CD14-positive monocyte (primary cell): Measurements from ENCODE around the gene IQGAP2. TPM values are rescaled to one million over a fixed set of nuclear protein-coding genes. Genes with fewer than 3 reads are reported as not detected.

ENCODE experiments used
- DNase-seq, 3 donors: peaks; one replicate each; pipeline ENCODE4 v3.0.0-alpha.2; 2011 to 2022
- H2AFZ ChIP-seq: 2 replicates; pipeline ENCODE4 v1.6.0; 2012; ENCODE audit warnings: mild to moderate bottlenecking, low read depth, low read length, inconsistent platforms; ENCODE audit not compliant: insufficient read depth, poor library complexity, severe bottlenecking
- H3K27ac ChIP-seq, 2 donors: 1 replicate in 1 of 2; 2 replicates in 1 of 2; pipeline ENCODE4 v1.5.1; 2012 to 2013; ENCODE audit warnings: low read length in 2 of 2, control low read depth in 1 of 2, inconsistent platforms in 1 of 2, low read depth in 1 of 2, mild to moderate bottlenecking in 1 of 2
- H3K27me3 ChIP-seq, 2 donors: one replicate each; pipeline versions ENCODE4 v1.6.0 to v1.6.1; 2011 to 2013; ENCODE audit warnings: low read length in 2 of 2; ENCODE audit not compliant: control insufficient read depth in 2 of 2, insufficient read depth in 2 of 2
- H3K36me3 ChIP-seq, 2 donors: replicated peaks in 1 of 2; 1 replicate in 1 of 2; 2 replicates in 1 of 2; pipeline versions ENCODE4 v1.5.1 to v1.6.1; 2012 to 2013; ENCODE audit warnings: low read length in 2 of 2, control low read depth in 1 of 2, inconsistent platforms in 1 of 2, mild to moderate bottlenecking in 1 of 2; ENCODE audit not compliant: insufficient read depth in 2 of 2, control insufficient read depth in 1 of 2
- H3K4me1 ChIP-seq, 2 donors: 1 replicate in 1 of 2; 2 replicates in 1 of 2; pipeline versions ENCODE4 v1.5.1 to v1.6.1; 2012 to 2013; ENCODE audit warnings: low read length in 2 of 2, control low read depth in 1 of 2, inconsistent platforms in 1 of 2, mild to moderate bottlenecking in 1 of 2, moderate library complexity in 1 of 2; ENCODE audit not compliant: insufficient read depth in 2 of 2, control insufficient read depth in 1 of 2
- H3K4me2 ChIP-seq: replicated peaks from 2 replicates; pipeline ENCODE3; 2012; ENCODE audit warnings: low read length, moderate library complexity, mild to moderate bottlenecking; ENCODE audit not compliant: poor library complexity, severe bottlenecking; ENCODE audit errors: extremely low read depth
- H3K4me3 ChIP-seq, 3 experiments: fragments of 200-600 bp in 1 of 3; sonication (generic) in 1 of 3; replicated peaks in 1 of 3; 1 replicate in 2 of 3; 2 replicates in 1 of 3; pipeline ENCODE4 v1.5.1; 2011 to 2013; ENCODE audit warnings: low read length in 3 of 3, mild to moderate bottlenecking in 3 of 3, control low read depth in 2 of 3, low read depth in 2 of 3, inconsistent platforms in 1 of 3, moderate library complexity in 1 of 3
- H3K79me2 ChIP-seq: 2 replicates; pipeline ENCODE4 v1.6.0; 2012; ENCODE audit warnings: mild to moderate bottlenecking, control low read depth, inconsistent platforms, low read length, moderate library complexity; ENCODE audit not compliant: insufficient read depth
- H3K9ac ChIP-seq: 2 replicates; pipeline ENCODE4 v1.6.0; 2017; ENCODE audit warnings: low read length, mild to moderate bottlenecking; ENCODE audit not compliant: insufficient read depth, poor library complexity, severe bottlenecking
- H3K9me3 ChIP-seq, 2 donors: replicated peaks in 1 of 2; 1 replicate in 1 of 2; 2 replicates in 1 of 2; pipeline versions ENCODE4 v1.5.1 to v1.6.1; 2012 to 2013; ENCODE audit warnings: low read length in 2 of 2, control low read depth in 1 of 2; ENCODE audit not compliant: control insufficient read depth in 1 of 2, insufficient read depth in 1 of 2
- H4K20me1 ChIP-seq: 2 replicates; pipeline ENCODE4 v1.6.0; 2012; ENCODE audit warnings: mild to moderate bottlenecking, low read length, control low read depth, moderate library complexity; ENCODE audit not compliant: insufficient read depth
- H3K27ac Mint-ChIP-seq, 7 donors: one replicate each; pipeline ENCODE4 v1.8.0; 2020; ENCODE audit warnings: mild to moderate bottlenecking in 7 of 7, mixed read lengths in 7 of 7, moderate library complexity in 6 of 7, inconsistent platforms in 2 of 7
- H3K27me3 Mint-ChIP-seq, 3 donors: one replicate each; pipeline ENCODE4 v1.8.0; 2021 to 2022; ENCODE audit warnings: low read depth in 3 of 3, mild to moderate bottlenecking in 3 of 3, mixed read lengths in 3 of 3, moderate library complexity in 3 of 3, inconsistent platforms in 1 of 3
- H3K36me3 Mint-ChIP-seq, 2 donors: one replicate each; pipeline ENCODE4 v1.8.0; 2020; ENCODE audit warnings: mixed read lengths in 2 of 2, inconsistent platforms in 1 of 2, mild to moderate bottlenecking in 1 of 2
- H3K4me1 Mint-ChIP-seq: one replicate; pipeline ENCODE4 v1.8.0; 2020; ENCODE audit warnings: mild to moderate bottlenecking, mixed read lengths
- H3K4me3 Mint-ChIP-seq, 2 donors: one replicate each; pipeline ENCODE4 v1.8.0; 2020; ENCODE audit warnings: mild to moderate bottlenecking in 2 of 2, mixed read lengths in 2 of 2, moderate library complexity in 1 of 2
- H3K9me3 Mint-ChIP-seq, 7 donors: one replicate each; pipeline ENCODE4 v1.8.0; 2020 to 2022; ENCODE audit warnings: mixed read lengths in 7 of 7, mild to moderate bottlenecking in 6 of 7, moderate library complexity in 6 of 7, inconsistent platforms in 2 of 7
- WGBS: methylation state at CpG from one replicate; pipeline ENCODE4 v1.1.5; 2013; ENCODE audit warnings: missing lambda C conversion rate; ENCODE audit not compliant: insufficient coverage; 5-methylcytosine and 5-hydroxymethylcytosine counted together
- intact Hi-C, 2 donors: fragments of 100-400 bp; cut with micrococcal nuclease; formaldehyde crosslinking; loops; one replicate each; pipeline versions ENCODE4 v1.15.0 to v1.15.1; 2023
- polyA plus RNA-seq, 3 donors: library from polyadenylated mRNA; depleted of rRNA in 1 of 3; unstranded in 2 of 3; stranded (reverse) in 1 of 3; fragments of 300-500 nt in 2 of 3; fragments of >200 nt in 1 of 3; fragmentation: Illumina TruSeq in 2 of 3; gene quantifications; 1 replicate in 2 of 3; 2 replicates in 1 of 3; pipeline ENCODE4 v1.2.3, GENCODE V29; 2012 to 2021
- TF ChIP-seq, protein P1 (sequence below): fragments of 200-600 bp; IDR thresholded peaks from one replicate; pipeline ENCODE4 v1.8.0; 2022; ENCODE audit warnings: antibody characterized with exemption, mild to moderate bottlenecking

Gene IQGAP2
- polyA plus RNA-seq, 3 donors, result 21.4 to 50.9 (median 35.4) TPM

DNA sequence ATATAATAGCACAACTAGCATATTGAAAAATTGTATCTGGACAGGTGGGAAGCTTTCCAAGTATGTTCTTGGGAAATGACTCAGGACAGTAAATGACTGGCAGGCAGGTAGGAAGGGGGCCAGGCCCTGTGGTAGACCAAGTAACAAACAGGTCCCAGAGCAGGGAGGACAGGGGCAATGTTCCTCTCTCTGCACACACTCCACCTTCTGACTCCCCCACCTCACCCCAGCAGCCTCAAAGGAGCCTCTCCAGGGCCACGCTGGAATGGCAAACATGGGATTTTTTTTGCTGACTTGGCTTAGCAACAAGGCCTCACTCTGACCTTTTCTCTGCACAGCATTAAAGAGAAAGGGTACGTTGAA lies 31.1 kb upstream of the IQGAP2 start:
- peaks cover 7 to 16% of the 10 kb centered on the region in 2 donors for H3K4me1 ChIP-seq
- H2AFZ ChIP-seq, result no peak overlapping the region
- no peaks in the 10 kb centered on the region for H3K27me3 ChIP-seq
- H3K4me3 Mint-ChIP-seq, result no peak overlapping the region
- peaks cover 0 to 10% (median 9%) of the 10 kb centered on the region in 3 donors for H3K27me3 Mint-ChIP-seq
- H3K4me1 Mint-ChIP-seq, result peaks cover 24% of the 10 kb centered on the region
- DNase-seq, result no peak
- no peak overlapping the region for H3K27ac Mint-ChIP-seq
- H4K20me1 ChIP-seq, result no peaks in the 10 kb centered on the region
- intact Hi-C loops, result loop anchor here in 1 of 2 donors (10.0 kb wide), 1 partner anchor 67 kb away; no protein-coding TSS in a partner anchor
- H3K36me3 Mint-ChIP-seq, result peaks cover 0 to 1% of the 10 kb centered on the region in 2 donors
- no peak overlapping the region for H3K9ac ChIP-seq
- no peak overlapping the region for H3K4me2 ChIP-seq
- no peaks in the 10 kb centered on the region for H3K36me3 ChIP-seq
- no peaks in the 10 kb centered on the region for H3K9me3 ChIP-seq
- peaks cover 0 to 3% (median 0%) of the 10 kb centered on the region in 7 donors for H3K9me3 Mint-ChIP-seq
- WGBS, result no CpG with 5 or more reads among the region's 2 CpGs
- no peak overlapping the region for H3K4me3 ChIP-seq
- TF ChIP-seq, protein P1, sequence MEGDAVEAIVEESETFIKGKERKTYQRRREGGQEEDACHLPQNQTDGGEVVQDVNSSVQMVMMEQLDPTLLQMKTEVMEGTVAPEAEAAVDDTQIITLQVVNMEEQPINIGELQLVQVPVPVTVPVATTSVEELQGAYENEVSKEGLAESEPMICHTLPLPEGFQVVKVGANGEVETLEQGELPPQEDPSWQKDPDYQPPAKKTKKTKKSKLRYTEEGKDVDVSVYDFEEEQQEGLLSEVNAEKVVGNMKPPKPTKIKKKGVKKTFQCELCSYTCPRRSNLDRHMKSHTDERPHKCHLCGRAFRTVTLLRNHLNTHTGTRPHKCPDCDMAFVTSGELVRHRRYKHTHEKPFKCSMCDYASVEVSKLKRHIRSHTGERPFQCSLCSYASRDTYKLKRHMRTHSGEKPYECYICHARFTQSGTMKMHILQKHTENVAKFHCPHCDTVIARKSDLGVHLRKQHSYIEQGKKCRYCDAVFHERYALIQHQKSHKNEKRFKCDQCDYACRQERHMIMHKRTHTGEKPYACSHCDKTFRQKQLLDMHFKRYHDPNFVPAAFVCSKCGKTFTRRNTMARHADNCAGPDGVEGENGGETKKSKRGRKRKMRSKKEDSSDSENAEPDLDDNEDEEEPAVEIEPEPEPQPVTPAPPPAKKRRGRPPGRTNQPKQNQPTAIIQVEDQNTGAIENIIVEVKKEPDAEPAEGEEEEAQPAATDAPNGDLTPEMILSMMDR, result no peak
- H3K27ac ChIP-seq, result no peak overlapping the region
- H3K79me2 ChIP-seq, result no peaks in the 10 kb centered on the region

- 62% methylated on average over 11 of the region's 11 CpGs for WGBS
- Histone ChIP-seq H3K27ac (no peak overlapping the region), H4K20me1 (no peaks in the 10 kb centered on the region), H3K9ac (no peak overlapping the region), H3K79me2 (no peaks in the 10 kb centered on the region), H3K4me3 (no peak overlapping the region), H2AFZ (no peak overlapping the region), H3K9me3 (no peaks in the 10 kb centered on the region), H3K4me1 (peaks cover 7 to 16% of the 10 kb centered on the region in 2 donors), H3K4me2 (peak overlapping the region; percentile 11), H3K36me3 (no peaks in the 10 kb centered on the region), H3K27me3 (no peaks in the 10 kb centered on the region)
- peak overlapping the region in 2 of 7 donors; percentile 5 to 26 for H3K27ac Mint-ChIP-seq
- H3K36me3 Mint-ChIP-seq, result peaks cover 0 to 1% of the 10 kb centered on the region in 2 donors
- H3K4me3 Mint-ChIP-seq, result no peak overlapping the region
- H3K27me3 Mint-ChIP-seq, result peaks cover 0 to 10% (median 9%) of the 10 kb centered on the region in 3 donors
- intact Hi-C loops, result loop anchor here in 1 of 2 donors (10.0 kb wide), 1 partner anchor 68 kb away; no protein-coding TSS in a partner anchor
- peaks cover 0 to 3% (median 0%) of the 10 kb centered on the region in 7 donors for H3K9me3 Mint-ChIP-seq
- H3K4me1 Mint-ChIP-seq, result peaks cover 23% of the 10 kb centered on the region
- TF ChIP-seq, protein P1, result no peak
- peak; percentile 38 to 69 (median 58) for DNase-seq
Measured at GRCh38 chr5:76372323-76373054, 30.6 kb upstream of the IQGAP2 start.
